ENCODE results near the gene ZNF292.

ZNF292 gene

GRCh38 chr6:87281426-87281825, 126.1 kb downstream of the ZNF292 start:
- DNase-seq: no peak

GRCh38 chr6:87282743-87283142, 127.4 kb downstream of the ZNF292 start:
- no peak for DNase-seq

GRCh38 chr6:87283461-87283860, 128.1 kb downstream of the ZNF292 start:
- DNase-seq: no peak

GRCh38 chr6:87287251-87287650, 131.9 kb downstream of the ZNF292 start:
- DNase-seq: no peak

GRCh38 chr6:87289571-87289970, 134.2 kb downstream of the ZNF292 start:
- DNase-seq: no peak

GRCh38 chr6:87291883-87292282, 136.5 kb downstream of the ZNF292 start:
- DNase-seq: no peak

GRCh38 chr6:87293526-87293925, 138.2 kb downstream of the ZNF292 start:
- no peak for DNase-seq

GRCh38 chr6:87297119-87297518, 141.8 kb downstream of the ZNF292 start:
- DNase-seq: no peak

- DNase-seq: peak; percentile 21
Observed at GRCh38 chr6:87301277-87301676, 145.9 kb downstream of the ZNF292 start.

- DNase-seq: no peak
Observed at GRCh38 chr6:87308970-87309369, 153.6 kb downstream of the ZNF292 start.

GRCh38 chr6:87312860-87313259, 157.5 kb downstream of the ZNF292 start:
- no peak for DNase-seq

Data from SHP77 treated with DMSO at 0.1 percent for 48 hours (cell line).